Neuronal stem cell (in vitro differentiated cells): Measurements from ENCODE around the gene AMIGO3.

Experiments used
- DNase-seq: peaks from one replicate; pipeline ENCODE4 v3.0.0-alpha.2; 2013; ENCODE audit warnings: low spot score
- H2AFZ ChIP-seq: one replicate; pipeline ENCODE4 v1.6.1; 2013; ENCODE audit warnings: mild to moderate bottlenecking, low read length, inconsistent platforms
- H2AK5ac ChIP-seq: 2 replicates; pipeline ENCODE4 v1.6.1; 2013; ENCODE audit warnings: low read depth, mild to moderate bottlenecking, inconsistent platforms, low read length, moderate library complexity, mixed read lengths
- H2BK120ac ChIP-seq: 2 replicates; pipeline ENCODE4 v1.6.1; 2013; ENCODE audit warnings: low read depth, mild to moderate bottlenecking, inconsistent platforms, low read length, moderate library complexity, mixed read lengths
- H2BK12ac ChIP-seq: one replicate; pipeline ENCODE4 v1.6.1; 2013; ENCODE audit warnings: low read length, inconsistent platforms
- H2BK15ac ChIP-seq: 2 replicates; pipeline ENCODE4 v1.6.1; 2013; ENCODE audit warnings: mild to moderate bottlenecking, low read length, inconsistent platforms, mixed read lengths
- H2BK5ac ChIP-seq: one replicate; pipeline ENCODE4 v1.6.1; 2013; ENCODE audit warnings: inconsistent platforms, mild to moderate bottlenecking, low read length, moderate library complexity
- H3K14ac ChIP-seq: one replicate; pipeline ENCODE4 v1.6.1; 2013; ENCODE audit warnings: low read length, inconsistent platforms
- H3K18ac ChIP-seq: 2 replicates; pipeline ENCODE4 v1.6.1; 2013; ENCODE audit warnings: low read length, inconsistent platforms
- H3K23ac ChIP-seq: 2 replicates; pipeline ENCODE4 v1.6.1; 2013; ENCODE audit warnings: low read depth, mild to moderate bottlenecking, mixed read lengths, low read length, inconsistent platforms; ENCODE audit not compliant: poor library complexity
- H3K27ac ChIP-seq: replicated peaks from 3 replicates; pipeline ENCODE4 v1.5.1; 2013; ENCODE audit warnings: low read length, inconsistent platforms
- H3K27me3 ChIP-seq, 3 experiments: 2 replicates each; pipeline ENCODE4 v1.6.1; 2013; ENCODE audit warnings: low read length in 3 of 3, mild to moderate bottlenecking in 2 of 3, inconsistent platforms in 1 of 3, low read depth in 1 of 3, mixed read lengths in 1 of 3, moderate library complexity in 1 of 3; ENCODE audit not compliant: control insufficient read depth in 3 of 3, insufficient read depth in 3 of 3
- H3K36me3 ChIP-seq, 2 donors: replicated peaks in 1 of 2; 2 replicates each; pipeline ENCODE4 v1.6.1; 2013; ENCODE audit warnings: low read length in 2 of 2; ENCODE audit not compliant: control insufficient read depth in 2 of 2, insufficient read depth in 2 of 2
- H3K4ac ChIP-seq: 2 replicates; pipeline ENCODE4 v1.6.1; 2013; ENCODE audit warnings: inconsistent platforms, mild to moderate bottlenecking, low read length, moderate library complexity
- H3K4me1 ChIP-seq, 2 donors: 1 replicate in 1 of 2; 2 replicates in 1 of 2; pipeline ENCODE4 v1.6.1; 2013; ENCODE audit warnings: low read length in 2 of 2, low read depth in 1 of 2; ENCODE audit not compliant: control insufficient read depth in 2 of 2, insufficient read depth in 1 of 2
- H3K4me2 ChIP-seq: one replicate; pipeline ENCODE4 v1.6.1; 2013; ENCODE audit warnings: mild to moderate bottlenecking, low read length, inconsistent platforms; ENCODE audit not compliant: insufficient read depth, poor library complexity, severe bottlenecking
- H3K4me3 ChIP-seq, 2 donors: 2 replicates each; pipeline ENCODE4 v1.5.1; 2013; ENCODE audit warnings: low read length in 2 of 2, mild to moderate bottlenecking in 2 of 2, inconsistent platforms in 1 of 2, moderate library complexity in 1 of 2
- H3K79me1 ChIP-seq: one replicate; pipeline ENCODE4 v1.6.1; 2013; ENCODE audit warnings: low read depth, mild to moderate bottlenecking, inconsistent platforms, low read length, moderate library complexity
- H3K9ac ChIP-seq: one replicate; pipeline ENCODE4 v1.6.1; 2013; ENCODE audit warnings: mild to moderate bottlenecking, low read depth, low read length, inconsistent platforms; ENCODE audit not compliant: poor library complexity
- H3K9me3 ChIP-seq, 2 donors: replicated peaks in 1 of 2; 2 replicates each; pipeline versions ENCODE3 to v1.6.1; 2013; ENCODE audit warnings: low read length in 2 of 2, mild to moderate bottlenecking in 2 of 2, inconsistent platforms in 1 of 2, low read depth in 1 of 2, mixed read lengths in 1 of 2, moderate library complexity in 1 of 2; ENCODE audit not compliant: control insufficient read depth in 2 of 2, insufficient read depth in 1 of 2
- H4K8ac ChIP-seq: one replicate; pipeline ENCODE4 v1.6.1; 2013; ENCODE audit warnings: low read depth, mild to moderate bottlenecking, inconsistent platforms, low read length, moderate library complexity
- H4K91ac ChIP-seq: one replicate; pipeline ENCODE4 v1.6.1; 2013; ENCODE audit warnings: low read length, low read depth, mild to moderate bottlenecking, inconsistent platforms; ENCODE audit not compliant: poor library complexity
- WGBS, 2 donors: extraction: QIAGEN DNeasy Blood & Tissue Kit; methylation state at CpG; one replicate each; pipeline ENCODE4 v1.1.7; 2013; ENCODE audit warnings: missing lambda C conversion rate in 2 of 2, mixed read lengths in 1 of 2; ENCODE audit not compliant: insufficient read length in 2 of 2, insufficient replicate concordance in 1 of 2; ENCODE audit errors: extremely low coverage in 2 of 2; 5-methylcytosine and 5-hydroxymethylcytosine counted together

AMIGO3 gene

GRCh38 chr3:49674497-49674983, 44.9 kb downstream of the AMIGO3 start:
- no peak overlapping the region for H3K27ac ChIP-seq
- H3K9ac ChIP-seq: peak overlapping the region; percentile 90
- DNase-seq: no peak

GRCh38 chr3:49673715-49674496, 45.6 kb downstream of the AMIGO3 start, which contains the start of gene APEH:
Gene APEH, plus strand, starts transcription at chr3:49674351. Its CDS starts 51 bp downstream, at chr3:49674402.
- Histone ChIP-seq H3K14ac (peak within 1 kb of the TSS; percentile 11), H4K91ac (no peak within 1 kb of the TSS), H2BK5ac (peak within 1 kb of the TSS; percentile 78), H4K8ac (no peak within 1 kb of the TSS), H2AFZ (peak within 1 kb of the TSS; percentile 93), H2AK5ac (peak within 1 kb of the TSS; percentile 97), H3K9me3 (no peaks in the 10 kb centered on the region), H3K9ac (peak within 1 kb of the TSS; percentile 90), H3K23ac (peak within 1 kb of the TSS; percentile 78), H3K79me1 (peaks cover 4% of the 10 kb centered on the region), H3K4me3 (peak within 1 kb of the TSS; percentile 90 to 96), H2BK120ac (peak within 1 kb of the TSS; percentile 73), H3K18ac (peak within 1 kb of the TSS; percentile 93), H3K4me2 (peak within 1 kb of the TSS; percentile 92), H3K27ac (peak within 1 kb of the TSS; percentile 91), H3K36me3 (peaks cover 26 to 38% of the 10 kb centered on the region in 2 donors), H3K4ac (peak within 1 kb of the TSS; percentile 80), H2BK12ac (no peak within 1 kb of the TSS), H3K27me3 (no peaks in the 10 kb centered on the region), H2BK15ac (peak within 1 kb of the TSS; percentile 32), H3K4me1 (peaks cover 7 to 10% of the 10 kb centered on the region in 2 donors)
- no CpG with 5 or more reads among the region's 71 CpGs for WGBS, 2 donors
- DNase-seq: peak; percentile 95

More at GRCh38 chr3:49674497-49674983, 44.9 kb downstream of the AMIGO3 start:
- Histone ChIP-seq H2BK12ac (no peak overlapping the region), H3K4me2 (peak overlapping the region; percentile 72), H4K8ac (no peak overlapping the region), H3K36me3 (peaks cover 33 to 44% of the 10 kb centered on the region in 2 donors), H3K4me3 (peak overlapping the region; percentile 90 to 96), H3K4me1 (peaks cover 7 to 10% of the 10 kb centered on the region in 2 donors), H3K9me3 (no peaks in the 10 kb centered on the region), H2BK120ac (no peak overlapping the region), H3K27me3 (no peaks in the 10 kb centered on the region), H3K14ac (no peak overlapping the region), H2BK15ac (no peak overlapping the region), H3K79me1 (peaks cover 4% of the 10 kb centered on the region), H2AFZ (peak overlapping the region; percentile 93), H2BK5ac (peak overlapping the region; percentile 78), H4K91ac (no peak overlapping the region), H3K4ac (no peak overlapping the region), H3K23ac (peak overlapping the region; percentile 78), H2AK5ac (peak overlapping the region; percentile 36), H3K18ac (peak overlapping the region; percentile 88)
- WGBS, 2 donors: no CpG with 5 or more reads among the region's 34 CpGs

GRCh38 chr3:49673121-49673714, 46.3 kb downstream of the AMIGO3 start:
- peak overlapping the region; percentile 84 to 96 for H3K4me3 ChIP-seq
- peak overlapping the region; percentile 92 for H3K4me2 ChIP-seq
- H4K91ac ChIP-seq: no peak overlapping the region
- no peak overlapping the region for H4K8ac ChIP-seq
- H2BK120ac ChIP-seq: peak overlapping the region; percentile 73
- H2BK15ac ChIP-seq: no peak overlapping the region
- H3K9ac ChIP-seq: peak overlapping the region; percentile 86
- peak overlapping the region; percentile 78 for H2BK5ac ChIP-seq
- peak; percentile 15 for DNase-seq
- peaks cover 4% of the 10 kb centered on the region for H3K79me1 ChIP-seq
- H3K9me3 ChIP-seq: no peaks in the 10 kb centered on the region
- H2AK5ac ChIP-seq: peak overlapping the region; percentile 97
- H2AFZ ChIP-seq: peak overlapping the region; percentile 93
- peak overlapping the region; percentile 91 for H3K27ac ChIP-seq
- peaks cover 7 to 10% of the 10 kb centered on the region in 2 donors for H3K4me1 ChIP-seq
- H3K14ac ChIP-seq: peak overlapping the region; percentile 11
- no peak overlapping the region for H2BK12ac ChIP-seq
- no peaks in the 10 kb centered on the region for H3K27me3 ChIP-seq
- H3K23ac ChIP-seq: peak overlapping the region; percentile 62
- peak overlapping the region; percentile 93 for H3K18ac ChIP-seq
- WGBS, 2 donors: no CpG with 5 or more reads among the region's 17 CpGs
- H3K36me3 ChIP-seq: peaks cover 20 to 31% of the 10 kb centered on the region in 2 donors
- H3K4ac ChIP-seq: peak overlapping the region; percentile 80
